ENCODE results near the gene ITGA3.

DNA sequence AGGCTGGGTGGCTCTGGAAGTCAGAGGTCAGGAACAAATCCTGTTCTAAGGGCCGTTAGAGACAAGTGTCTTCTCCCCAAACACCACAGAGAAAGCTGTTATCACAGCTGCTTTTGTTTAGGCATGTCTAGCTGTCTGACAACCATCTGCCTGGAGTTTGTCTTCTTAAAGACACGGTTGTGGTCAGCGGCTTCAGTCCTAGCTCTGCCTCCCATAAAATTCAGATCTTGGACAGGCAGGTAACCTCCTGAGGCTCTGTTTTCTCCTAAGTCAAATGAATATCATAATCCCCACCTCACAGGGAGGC lies 2.3 kb upstream of the ITGA3 start:
- TF ChIP-seq, protein P1, sequence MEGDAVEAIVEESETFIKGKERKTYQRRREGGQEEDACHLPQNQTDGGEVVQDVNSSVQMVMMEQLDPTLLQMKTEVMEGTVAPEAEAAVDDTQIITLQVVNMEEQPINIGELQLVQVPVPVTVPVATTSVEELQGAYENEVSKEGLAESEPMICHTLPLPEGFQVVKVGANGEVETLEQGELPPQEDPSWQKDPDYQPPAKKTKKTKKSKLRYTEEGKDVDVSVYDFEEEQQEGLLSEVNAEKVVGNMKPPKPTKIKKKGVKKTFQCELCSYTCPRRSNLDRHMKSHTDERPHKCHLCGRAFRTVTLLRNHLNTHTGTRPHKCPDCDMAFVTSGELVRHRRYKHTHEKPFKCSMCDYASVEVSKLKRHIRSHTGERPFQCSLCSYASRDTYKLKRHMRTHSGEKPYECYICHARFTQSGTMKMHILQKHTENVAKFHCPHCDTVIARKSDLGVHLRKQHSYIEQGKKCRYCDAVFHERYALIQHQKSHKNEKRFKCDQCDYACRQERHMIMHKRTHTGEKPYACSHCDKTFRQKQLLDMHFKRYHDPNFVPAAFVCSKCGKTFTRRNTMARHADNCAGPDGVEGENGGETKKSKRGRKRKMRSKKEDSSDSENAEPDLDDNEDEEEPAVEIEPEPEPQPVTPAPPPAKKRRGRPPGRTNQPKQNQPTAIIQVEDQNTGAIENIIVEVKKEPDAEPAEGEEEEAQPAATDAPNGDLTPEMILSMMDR (IDR thresholded peaks at IDR 0.05; ENCODE audit: poor library complexity) = no peak
- TF ChIP-seq EZH2phosphoT487 (IDR thresholded peaks at IDR 0.05; ENCODE audit: low read depth, severe bottlenecking, unreplicated experiment) (no peak), EZH2 (IDR thresholded peaks at IDR 0.05; ENCODE audit: borderline replicate concordance) (no peak)

All from hepatocyte (in vitro differentiated cells).